Measurements from ENCODE around the gene ANKRD26. TPM values are rescaled to one million over a fixed set of nuclear protein-coding genes. Genes with fewer than 3 reads are reported as not detected.

Gene ANKRD26
- total and polyA plus RNA-seq, 4 donors, result 1.1 to 23.5 (median 3.9) TPM

GRCh38 chr10:27088119-27089044 is 11.9 kb downstream of the ANKRD26 start:
- no peak for TF ChIP-seq CTCF (IDR thresholded peaks at IDR 0.05; ENCODE audit: control extremely low read depth, extremely low read depth)
- no peak overlapping the region for H3K9ac ChIP-seq (ENCODE audit: insufficient read depth in 1 of 2, low read length in 2 of 2)
- H3K27ac ChIP-seq (ENCODE audit: low read depth in 1 of 2, low read length in 1 of 2), result no peak overlapping the region
- H3K27me3 ChIP-seq (ENCODE audit: control insufficient read depth in 3 of 3, insufficient read depth in 3 of 3, low read length in 2 of 3), result no peaks in the 10 kb centered on the region
- H3K4me3 ChIP-seq, result no peak overlapping the region
- DNase-seq (no peak), ATAC-seq (ENCODE audit: insufficient read depth, low FRiP score) (no peak)
- no peaks in the 10 kb centered on the region for H3K4me1 ChIP-seq (ENCODE audit: control insufficient read depth in 5 of 5, insufficient read depth in 5 of 5, low read length in 5 of 5)
- H3K9me3 ChIP-seq (ENCODE audit: control insufficient read depth in 4 of 4, insufficient read depth in 3 of 4, low read length in 3 of 4), result no peaks in the 10 kb centered on the region
- 85 to 99% methylated on average over 5 of the region's 5 CpGs for WGBS, 2 donors
- H3K36me3 ChIP-seq (ENCODE audit: control insufficient read depth in 4 of 4, insufficient read depth in 4 of 4, low read length in 4 of 4), result peaks cover 4 to 24% (median 16%) of the 10 kb centered on the region in 4 donors

GRCh38 chr10:27072436-27073114 is 27.7 kb downstream of the ANKRD26 start:
- H3K36me3 ChIP-seq (ENCODE audit: control insufficient read depth in 4 of 4, insufficient read depth in 4 of 4, low read length in 4 of 4), result peaks cover 19 to 45% (median 33%) of the 10 kb centered on the region in 4 donors
- no peaks in the 10 kb centered on the region for H3K4me1 ChIP-seq (ENCODE audit: control insufficient read depth in 5 of 5, insufficient read depth in 5 of 5, low read length in 5 of 5)
- no peak overlapping the region for H3K9ac ChIP-seq (ENCODE audit: insufficient read depth in 1 of 2, low read length in 2 of 2)
- 91 to 93% methylated on average over 6 of the region's 6 CpGs for WGBS, 2 donors
- no peak overlapping the region for H3K4me3 ChIP-seq
- peaks cover 0 to 6% (median under 1%) of the 10 kb centered on the region in 4 donors for H3K9me3 ChIP-seq (ENCODE audit: control insufficient read depth in 4 of 4, insufficient read depth in 3 of 4, low read length in 3 of 4)
- TF ChIP-seq CTCF (IDR thresholded peaks at IDR 0.05; ENCODE audit: control extremely low read depth, extremely low read depth), result no peak
- no peaks in the 10 kb centered on the region for H3K27me3 ChIP-seq (ENCODE audit: control insufficient read depth in 3 of 3, insufficient read depth in 3 of 3, low read length in 2 of 3)
- ATAC-seq (ENCODE audit: insufficient read depth, low FRiP score) (no peak), DNase-seq (no peak)
- no peak overlapping the region for H3K27ac ChIP-seq (ENCODE audit: low read depth in 1 of 2, low read length in 1 of 2)

- no peaks in the 10 kb centered on the region for H3K4me1 ChIP-seq (ENCODE audit: control insufficient read depth in 5 of 5, insufficient read depth in 5 of 5, low read length in 5 of 5)
- H3K27ac ChIP-seq (ENCODE audit: low read depth in 1 of 2, low read length in 1 of 2), result no peak overlapping the region
- WGBS, 2 donors, result 87 to 97% methylated on average over 2 of the region's 2 CpGs
- H3K36me3 ChIP-seq (ENCODE audit: control insufficient read depth in 4 of 4, insufficient read depth in 4 of 4, low read length in 4 of 4), result peaks cover 8 to 27% (median 21%) of the 10 kb centered on the region in 4 donors
- H3K9me3 ChIP-seq (ENCODE audit: control insufficient read depth in 4 of 4, insufficient read depth in 3 of 4, low read length in 3 of 4), result no peaks in the 10 kb centered on the region
- no peak overlapping the region for H3K4me3 ChIP-seq
- H3K27me3 ChIP-seq (ENCODE audit: control insufficient read depth in 3 of 3, insufficient read depth in 3 of 3, low read length in 2 of 3), result no peaks in the 10 kb centered on the region
- H3K9ac ChIP-seq (ENCODE audit: insufficient read depth in 1 of 2, low read length in 2 of 2), result no peak overlapping the region
- TF ChIP-seq CTCF (IDR thresholded peaks at IDR 0.05; ENCODE audit: control extremely low read depth, extremely low read depth), result no peak
- DNase-seq (no peak), ATAC-seq (ENCODE audit: insufficient read depth, low FRiP score) (no peak)
Measured at GRCh38 chr10:27068217-27068891, 31.9 kb downstream of the ANKRD26 start.
